Osteoblast (primary cell): ENCODE results near the gene C19orf67. TPM values are rescaled to one million over a fixed set of nuclear protein-coding genes. Genes with fewer than 3 reads are reported as not detected.

Experiments used
- DNase-seq: peaks from one replicate; pipeline ENCODE4 v3.0.0; 2011; ENCODE audit warnings: low spot score, mixed read lengths; ENCODE audit not compliant: insufficient read length; ENCODE audit errors: missing footprints
- H2AFZ ChIP-seq: 2 replicates; pipeline ENCODE4 v1.6.0; 2011; ENCODE audit warnings: mild to moderate bottlenecking, low read length
- H3K27ac ChIP-seq: 2 replicates; pipeline ENCODE4 v1.5.1; 2011; ENCODE audit warnings: mild to moderate bottlenecking, low read depth, low read length, moderate library complexity
- H3K27me3 ChIP-seq: 2 replicates; pipeline ENCODE4 v1.6.0; 2012; ENCODE audit warnings: mild to moderate bottlenecking, control low read depth, inconsistent platforms, low read length, moderate library complexity; ENCODE audit not compliant: insufficient read depth
- H3K36me3 ChIP-seq: 2 replicates; pipeline ENCODE4 v1.5.1; 2011; ENCODE audit warnings: mild to moderate bottlenecking, low read length, control low read depth, moderate library complexity; ENCODE audit not compliant: insufficient read depth
- H3K4me1 ChIP-seq: 2 replicates; pipeline ENCODE4 v1.5.1; 2011; ENCODE audit warnings: mild to moderate bottlenecking, low read length, control low read depth, moderate library complexity; ENCODE audit not compliant: insufficient read depth
- H3K4me2 ChIP-seq: 2 replicates; pipeline ENCODE4 v1.6.0; 2011; ENCODE audit warnings: mild to moderate bottlenecking, low read length; ENCODE audit not compliant: insufficient read depth
- H3K4me3 ChIP-seq: fragments of 200-600 bp; sonication (generic); 3 replicates; pipeline ENCODE4 v1.5.1; 2012; ENCODE audit warnings: mild to moderate bottlenecking, low read length, inconsistent platforms; ENCODE audit not compliant: insufficient read depth
- H3K79me2 ChIP-seq: 2 replicates; pipeline ENCODE4 v1.6.0; 2012; ENCODE audit warnings: mild to moderate bottlenecking, low read length, control low read depth, inconsistent platforms; ENCODE audit not compliant: insufficient read depth
- H3K9me3 ChIP-seq: 2 replicates; pipeline ENCODE4 v1.5.1; 2011; ENCODE audit warnings: low read depth, low read length, control low read depth
- H4K20me1 ChIP-seq: 2 replicates; pipeline ENCODE4 v1.6.0; 2012; ENCODE audit warnings: mild to moderate bottlenecking, low read length, control low read depth; ENCODE audit not compliant: insufficient read depth
- CTCF ChIP-seq: IDR thresholded peaks from 2 replicates; pipeline ENCODE4 v1.5.1; 2011; ENCODE audit warnings: mild to moderate bottlenecking, low read depth, low read length, moderate library complexity; ENCODE audit errors: extremely low read depth
- total RNA-seq: library from RNA; depleted of rRNA; stranded (reverse); fragments of >200 nt; gene quantifications from 2 replicates; pipeline ENCODE4 v1.2.3, GENCODE V29; 2012

The C19orf67 gene
- total RNA-seq, 1 donor = not detected

GRCh38 chr19:14097532-14098151 is 12.1 kb upstream of the C19orf67 start:
- Histone ChIP-seq H3K4me1 (peaks cover 8% of the 10 kb centered on the region), H3K4me3 (no peak overlapping the region), H3K27me3 (no peaks in the 10 kb centered on the region), H3K36me3 (peaks cover 44% of the 10 kb centered on the region), H3K4me2 (no peak overlapping the region), H4K20me1 (no peaks in the 10 kb centered on the region), H3K79me2 (no peaks in the 10 kb centered on the region), H2AFZ (no peak overlapping the region), H3K27ac (no peak overlapping the region), H3K9me3 (peaks cover 6% of the 10 kb centered on the region)
- peak; percentile 26 for TF ChIP-seq CTCF
- peak; percentile 73 for DNase-seq

GRCh38 chr19:14096272-14096992 is 10.8 kb upstream of the C19orf67 start:
- peak; percentile 13 for TF ChIP-seq CTCF
- Histone ChIP-seq H3K27me3 (no peaks in the 10 kb centered on the region), H3K9me3 (peaks cover 6% of the 10 kb centered on the region), H3K36me3 (peaks cover 36% of the 10 kb centered on the region), H3K4me1 (peaks cover 6% of the 10 kb centered on the region), H4K20me1 (no peaks in the 10 kb centered on the region), H3K79me2 (no peaks in the 10 kb centered on the region), H3K4me2 (no peak overlapping the region), H2AFZ (no peak overlapping the region), H3K4me3 (no peak overlapping the region), H3K27ac (no peak overlapping the region)
- peak; percentile 57 for DNase-seq

- DNase-seq = peak; percentile 14
- no peaks in the 10 kb centered on the region for H3K79me2 ChIP-seq
- no peak overlapping the region for H3K4me3 ChIP-seq
- TF ChIP-seq CTCF = no peak
- H3K4me1 ChIP-seq = peaks cover 6% of the 10 kb centered on the region
- peaks cover 24% of the 10 kb centered on the region for H3K36me3 ChIP-seq
- H3K27me3 ChIP-seq = no peaks in the 10 kb centered on the region
- no peak overlapping the region for H2AFZ ChIP-seq
- no peaks in the 10 kb centered on the region for H4K20me1 ChIP-seq
- no peak overlapping the region for H3K27ac ChIP-seq
- H3K9me3 ChIP-seq = peaks cover 6% of the 10 kb centered on the region
- H3K4me2 ChIP-seq = no peak overlapping the region
Observed at GRCh38 chr19:14094854-14095253, 9.3 kb upstream of the C19orf67 start.

- Histone ChIP-seq H3K4me2 (no peak overlapping the region), H3K36me3 (peaks cover 29% of the 10 kb centered on the region), H3K27me3 (no peaks in the 10 kb centered on the region), H3K27ac (no peak overlapping the region), H3K79me2 (no peaks in the 10 kb centered on the region), H3K4me1 (peaks cover 6% of the 10 kb centered on the region), H2AFZ (no peak overlapping the region), H4K20me1 (peaks cover 11% of the 10 kb centered on the region), H3K9me3 (peaks cover 6% of the 10 kb centered on the region), H3K4me3 (no peak overlapping the region)
- TF ChIP-seq CTCF = no peak
- DNase-seq = peak; percentile 55
Observed at GRCh38 chr19:14093117-14093823, 7.7 kb upstream of the C19orf67 start.
